Endothelial cell (in vitro differentiated cells): ENCODE measurements around the gene PCDH12. TPM values are rescaled to one million over a fixed set of nuclear protein-coding genes. Genes with fewer than 3 reads are reported as not detected.
A peak's percentile ranks its signal among the peaks of the same experiment; 100 is the strongest.

Experiments
- DNase-seq: peaks from one replicate; pipeline ENCODE4 v3.0.0; 2021; ENCODE audit warnings: low spot score
- H3K27ac Mint-ChIP-seq: one replicate; pipeline ENCODE4 v1.8.0; 2021; ENCODE audit warnings: mixed read lengths, inconsistent platforms; ENCODE audit not compliant: unreplicated experiment
- H3K27me3 Mint-ChIP-seq: one replicate; pipeline ENCODE4 v1.8.0; 2021; ENCODE audit warnings: mild to moderate bottlenecking, moderate library complexity, mixed read lengths, inconsistent platforms; ENCODE audit not compliant: unreplicated experiment
- H3K36me3 Mint-ChIP-seq: one replicate; pipeline ENCODE4 v1.8.0; 2021; ENCODE audit warnings: mild to moderate bottlenecking, low read depth, mixed read lengths, inconsistent platforms; ENCODE audit not compliant: unreplicated experiment
- H3K4me1 Mint-ChIP-seq: one replicate; pipeline ENCODE4 v1.8.0; 2021; ENCODE audit warnings: mild to moderate bottlenecking, mixed read lengths, inconsistent platforms; ENCODE audit not compliant: unreplicated experiment
- H3K4me3 Mint-ChIP-seq: one replicate; pipeline ENCODE4 v1.8.0; 2021; ENCODE audit warnings: mild to moderate bottlenecking, mixed read lengths, inconsistent platforms; ENCODE audit not compliant: unreplicated experiment
- H3K9me3 Mint-ChIP-seq: one replicate; pipeline ENCODE4 v1.8.0; 2021; ENCODE audit warnings: mixed read lengths, inconsistent platforms; ENCODE audit not compliant: unreplicated experiment
- CTCF ChIP-seq: fragments of 200-600 bp; sonication (generic); IDR thresholded peaks from one replicate; pipeline ENCODE4 v1.5.0; 2021; ENCODE audit warnings: antibody characterized with exemption; ENCODE audit not compliant: unreplicated experiment
- total RNA-seq: library from RNA; stranded (reverse); fragmentation: NEBNext Ultra II Directional; extraction: Animal tissue kit (Norgen Biotek cat#: 25700); gene quantifications from one replicate; pipeline ENCODE4 v1.2.1, GENCODE V29; 2021; ENCODE audit not compliant: unreplicated experiment

Gene PCDH12
- total RNA-seq, 1 donor from 2014 or later = 64.0 TPM

- H3K4me3 Mint-ChIP-seq = no peak overlapping the region
- no peak for TF ChIP-seq CTCF
- H3K4me1 Mint-ChIP-seq = peaks cover 50% of the 10 kb centered on the region
- H3K36me3 Mint-ChIP-seq = peaks cover 35% of the 10 kb centered on the region
- H3K27me3 Mint-ChIP-seq = peaks cover 7% of the 10 kb centered on the region
- DNase-seq = no peak
- no peak overlapping the region for H3K27ac Mint-ChIP-seq
- no peaks in the 10 kb centered on the region for H3K9me3 Mint-ChIP-seq
Measured at GRCh38 chr5:141941779-141942178, 16.2 kb downstream of the PCDH12 start.

GRCh38 chr5:141941307-141941706 is 16.7 kb downstream of the PCDH12 start:
- no peak for TF ChIP-seq CTCF
- Mint-ChIP-seq H3K27ac (peak overlapping the region; percentile 63), H3K4me3 (no peak overlapping the region), H3K36me3 (peaks cover 31% of the 10 kb centered on the region), H3K4me1 (peaks cover 45% of the 10 kb centered on the region), H3K9me3 (no peaks in the 10 kb centered on the region), H3K27me3 (peaks cover 7% of the 10 kb centered on the region)
- no peak for DNase-seq

- Mint-ChIP-seq H3K4me1 (peaks cover 40% of the 10 kb centered on the region), H3K9me3 (no peaks in the 10 kb centered on the region), H3K27ac (peak overlapping the region; percentile 63), H3K27me3 (peaks cover 7% of the 10 kb centered on the region), H3K4me3 (no peak overlapping the region), H3K36me3 (peaks cover 34% of the 10 kb centered on the region)
- no peak for TF ChIP-seq CTCF
- DNase-seq = no peak
Measured at GRCh38 chr5:141940695-141941271, 17.2 kb downstream of the PCDH12 start.

DNA sequence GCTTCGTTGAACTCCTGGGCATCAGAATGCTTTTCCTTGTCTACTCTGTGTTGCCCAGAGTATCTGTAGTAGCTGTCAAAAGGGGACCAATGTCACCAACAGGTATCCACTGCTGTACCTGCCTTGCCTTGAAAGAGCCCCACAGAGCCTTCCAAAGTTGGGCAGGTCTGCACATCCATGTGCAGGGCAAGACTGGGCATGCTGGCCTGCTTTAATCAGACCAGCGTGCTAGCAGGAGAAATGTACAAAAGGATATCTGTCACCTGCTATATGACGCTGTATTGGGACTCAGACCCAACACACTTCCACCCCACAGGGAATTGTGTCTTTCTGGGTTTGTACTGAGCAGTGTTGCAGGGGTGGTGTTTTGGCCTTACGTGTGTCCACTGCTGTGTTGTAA is 22.5 kb downstream of the PCDH12 start:
- DNase-seq = no peak
- Mint-ChIP-seq H3K36me3 (peaks cover 39% of the 10 kb centered on the region), H3K27me3 (no peaks in the 10 kb centered on the region), H3K4me1 (peaks cover 23% of the 10 kb centered on the region), H3K9me3 (no peaks in the 10 kb centered on the region), H3K4me3 (no peak overlapping the region), H3K27ac (no peak overlapping the region)
- no peak for TF ChIP-seq CTCF

GRCh38 chr5:141934099-141934844 is 23.7 kb downstream of the PCDH12 start:
- H3K36me3 Mint-ChIP-seq = peaks cover 43% of the 10 kb centered on the region
- peaks cover 22% of the 10 kb centered on the region for H3K4me1 Mint-ChIP-seq
- H3K9me3 Mint-ChIP-seq = no peaks in the 10 kb centered on the region
- no peak for TF ChIP-seq CTCF
- no peak overlapping the region for H3K27ac Mint-ChIP-seq
- DNase-seq = no peak
- H3K27me3 Mint-ChIP-seq = no peaks in the 10 kb centered on the region
- H3K4me3 Mint-ChIP-seq = no peak overlapping the region
